CD14-positive monocyte (primary cell): ENCODE data around the gene F13A1. TPM values are rescaled to one million over a fixed set of nuclear protein-coding genes. Genes with fewer than 3 reads are reported as not detected.
A peak's percentile ranks its signal among the peaks of the same experiment; 100 is the strongest.

ENCODE experiments used
- DNase-seq, 3 donors: peaks; one replicate each; pipeline ENCODE4 v3.0.0-alpha.2; 2011 to 2022
- H2AFZ ChIP-seq: 2 replicates; pipeline ENCODE4 v1.6.0; 2012; ENCODE audit warnings: mild to moderate bottlenecking, low read depth, low read length, inconsistent platforms; ENCODE audit not compliant: insufficient read depth, poor library complexity, severe bottlenecking
- H3K27ac ChIP-seq, 2 donors: 1 replicate in 1 of 2; 2 replicates in 1 of 2; pipeline ENCODE4 v1.5.1; 2012 to 2013; ENCODE audit warnings: low read length in 2 of 2, control low read depth in 1 of 2, inconsistent platforms in 1 of 2, low read depth in 1 of 2, mild to moderate bottlenecking in 1 of 2
- H3K27me3 ChIP-seq, 2 donors: one replicate each; pipeline versions ENCODE4 v1.6.0 to v1.6.1; 2011 to 2013; ENCODE audit warnings: low read length in 2 of 2; ENCODE audit not compliant: control insufficient read depth in 2 of 2, insufficient read depth in 2 of 2
- H3K36me3 ChIP-seq, 2 donors: replicated peaks in 1 of 2; 1 replicate in 1 of 2; 2 replicates in 1 of 2; pipeline versions ENCODE4 v1.5.1 to v1.6.1; 2012 to 2013; ENCODE audit warnings: low read length in 2 of 2, control low read depth in 1 of 2, inconsistent platforms in 1 of 2, mild to moderate bottlenecking in 1 of 2; ENCODE audit not compliant: insufficient read depth in 2 of 2, control insufficient read depth in 1 of 2
- H3K4me1 ChIP-seq, 2 donors: 1 replicate in 1 of 2; 2 replicates in 1 of 2; pipeline versions ENCODE4 v1.5.1 to v1.6.1; 2012 to 2013; ENCODE audit warnings: low read length in 2 of 2, control low read depth in 1 of 2, inconsistent platforms in 1 of 2, mild to moderate bottlenecking in 1 of 2, moderate library complexity in 1 of 2; ENCODE audit not compliant: insufficient read depth in 2 of 2, control insufficient read depth in 1 of 2
- H3K4me2 ChIP-seq: replicated peaks from 2 replicates; pipeline ENCODE3; 2012; ENCODE audit warnings: low read length, moderate library complexity, mild to moderate bottlenecking; ENCODE audit not compliant: poor library complexity, severe bottlenecking; ENCODE audit errors: extremely low read depth
- H3K4me3 ChIP-seq, 3 experiments: fragments of 200-600 bp in 1 of 3; sonication (generic) in 1 of 3; replicated peaks in 1 of 3; 1 replicate in 2 of 3; 2 replicates in 1 of 3; pipeline ENCODE4 v1.5.1; 2011 to 2013; ENCODE audit warnings: low read length in 3 of 3, mild to moderate bottlenecking in 3 of 3, control low read depth in 2 of 3, low read depth in 2 of 3, inconsistent platforms in 1 of 3, moderate library complexity in 1 of 3
- H3K79me2 ChIP-seq: 2 replicates; pipeline ENCODE4 v1.6.0; 2012; ENCODE audit warnings: mild to moderate bottlenecking, control low read depth, inconsistent platforms, low read length, moderate library complexity; ENCODE audit not compliant: insufficient read depth
- H3K9ac ChIP-seq: 2 replicates; pipeline ENCODE4 v1.6.0; 2017; ENCODE audit warnings: low read length, mild to moderate bottlenecking; ENCODE audit not compliant: insufficient read depth, poor library complexity, severe bottlenecking
- H3K9me3 ChIP-seq, 2 donors: replicated peaks in 1 of 2; 1 replicate in 1 of 2; 2 replicates in 1 of 2; pipeline versions ENCODE4 v1.5.1 to v1.6.1; 2012 to 2013; ENCODE audit warnings: low read length in 2 of 2, control low read depth in 1 of 2; ENCODE audit not compliant: control insufficient read depth in 1 of 2, insufficient read depth in 1 of 2
- H4K20me1 ChIP-seq: 2 replicates; pipeline ENCODE4 v1.6.0; 2012; ENCODE audit warnings: mild to moderate bottlenecking, low read length, control low read depth, moderate library complexity; ENCODE audit not compliant: insufficient read depth
- H3K27ac Mint-ChIP-seq, 7 donors: one replicate each; pipeline ENCODE4 v1.8.0; 2020; ENCODE audit warnings: mild to moderate bottlenecking in 7 of 7, mixed read lengths in 7 of 7, moderate library complexity in 6 of 7, inconsistent platforms in 2 of 7
- H3K27me3 Mint-ChIP-seq, 3 donors: one replicate each; pipeline ENCODE4 v1.8.0; 2021 to 2022; ENCODE audit warnings: low read depth in 3 of 3, mild to moderate bottlenecking in 3 of 3, mixed read lengths in 3 of 3, moderate library complexity in 3 of 3, inconsistent platforms in 1 of 3
- H3K36me3 Mint-ChIP-seq, 2 donors: one replicate each; pipeline ENCODE4 v1.8.0; 2020; ENCODE audit warnings: mixed read lengths in 2 of 2, inconsistent platforms in 1 of 2, mild to moderate bottlenecking in 1 of 2
- H3K4me1 Mint-ChIP-seq: one replicate; pipeline ENCODE4 v1.8.0; 2020; ENCODE audit warnings: mild to moderate bottlenecking, mixed read lengths
- H3K4me3 Mint-ChIP-seq, 2 donors: one replicate each; pipeline ENCODE4 v1.8.0; 2020; ENCODE audit warnings: mild to moderate bottlenecking in 2 of 2, mixed read lengths in 2 of 2, moderate library complexity in 1 of 2
- H3K9me3 Mint-ChIP-seq, 7 donors: one replicate each; pipeline ENCODE4 v1.8.0; 2020 to 2022; ENCODE audit warnings: mixed read lengths in 7 of 7, mild to moderate bottlenecking in 6 of 7, moderate library complexity in 6 of 7, inconsistent platforms in 2 of 7
- CTCF ChIP-seq: fragments of 200-600 bp; IDR thresholded peaks from one replicate; pipeline ENCODE4 v1.8.0; 2022; ENCODE audit warnings: antibody characterized with exemption, mild to moderate bottlenecking
- WGBS: methylation state at CpG from one replicate; pipeline ENCODE4 v1.1.5; 2013; ENCODE audit warnings: missing lambda C conversion rate; ENCODE audit not compliant: insufficient coverage; 5-methylcytosine and 5-hydroxymethylcytosine counted together
- intact Hi-C, 2 donors: fragments of 100-400 bp; cut with micrococcal nuclease; formaldehyde crosslinking; loops; one replicate each; pipeline versions ENCODE4 v1.15.0 to v1.15.1; 2023
- polyA plus RNA-seq, 3 donors: library from polyadenylated mRNA; depleted of rRNA in 1 of 3; unstranded in 2 of 3; stranded (reverse) in 1 of 3; fragments of 300-500 nt in 2 of 3; fragments of >200 nt in 1 of 3; fragmentation: Illumina TruSeq in 2 of 3; gene quantifications; 1 replicate in 2 of 3; 2 replicates in 1 of 3; pipeline ENCODE4 v1.2.3, GENCODE V29; 2012 to 2021

F13A1 gene
- polyA plus RNA-seq, 3 donors, result 49.0 to 136 (median 105) TPM

- peak overlapping the region; percentile 80 for H2AFZ ChIP-seq
These were observed 439 bp upstream of the F13A1 start for GRCh38 chr6:6320901-6321300.

More at GRCh38 chr6:6320901-6321300, 439 bp upstream of the F13A1 start:
- Histone ChIP-seq H3K9ac (peak overlapping the region; percentile 55), H3K36me3 (peaks cover 0 to 7% of the 10 kb centered on the region in 2 donors), H3K27ac (no peak overlapping the region), H3K4me3 (peak overlapping the region in 2 of 3 experiments; percentile 50 to 90), H3K4me1 (peaks cover 40 to 46% of the 10 kb centered on the region in 2 donors), H3K9me3 (no peaks in the 10 kb centered on the region), H3K4me2 (peak overlapping the region; percentile 95), H4K20me1 (no peaks in the 10 kb centered on the region), H3K79me2 (peaks cover 38% of the 10 kb centered on the region), H3K27me3 (no peaks in the 10 kb centered on the region)
- peaks cover 44% of the 10 kb centered on the region for H3K4me1 Mint-ChIP-seq
- intact Hi-C loops, result no loop called here
- TF ChIP-seq CTCF, result no peak
- peak overlapping the region in 1 of 7 donors; percentile 85 for H3K27ac Mint-ChIP-seq
- peaks cover 0 to 4% (median 0%) of the 10 kb centered on the region in 7 donors for H3K9me3 Mint-ChIP-seq
- 0% methylated on average over 2 of the region's 4 CpGs for WGBS
- DNase-seq, result no peak
- peaks cover 6 to 9% of the 10 kb centered on the region in 2 donors for H3K36me3 Mint-ChIP-seq
- peaks cover 4 to 7% (median 6%) of the 10 kb centered on the region in 3 donors for H3K27me3 Mint-ChIP-seq
- peak overlapping the region; percentile 79 to 94 for H3K4me3 Mint-ChIP-seq
